Gastrocnemius medialis (tissue), 4 donors: ENCODE data around the gene PLPPR1. TPM values are rescaled to one million over a fixed set of nuclear protein-coding genes. Genes with fewer than 3 reads are reported as not detected.

Experiments used
- ATAC-seq, 2 donors: fragments of 150-250 bp; one replicate each; pipeline ENCODE4 v1.9.1; 2016
- DNase-seq, 2 donors: peaks; one replicate each; pipeline ENCODE4 v3.0.0-alpha.2; 2019
- H3K27ac ChIP-seq, 4 donors: fragments of 200-600 bp; sonication (generic); 1 replicate in 1 of 4; 2 replicates in 3 of 4; pipeline ENCODE4 v1.5.1; 2016 to 2018; ENCODE audit warnings: mild to moderate bottlenecking in 2 of 4, moderate library complexity in 1 of 4
- H3K27me3 ChIP-seq, 3 donors: fragments of 200-600 bp; sonication (generic) in 2 of 3; 1 replicate in 1 of 3; 2 replicates in 2 of 3; pipeline versions ENCODE4 v1.5.1 to v1.6.0; 2016 to 2019; ENCODE audit warnings: mild to moderate bottlenecking in 1 of 3, moderate library complexity in 1 of 3
- H3K36me3 ChIP-seq, 2 donors: fragments of 200-600 bp; sonication (generic) in 1 of 2; one replicate each; pipeline ENCODE4 v1.5.1; 2017 to 2018
- H3K4me1 ChIP-seq, 2 donors: fragments of 200-600 bp; sonication (generic) in 1 of 2; one replicate each; pipeline ENCODE4 v1.5.1; 2016 to 2017; ENCODE audit warnings: mild to moderate bottlenecking in 2 of 2
- H3K4me3 ChIP-seq, 4 donors: fragments of 200-600 bp; sonication (generic) in 3 of 4; 1 replicate in 1 of 4; 2 replicates in 3 of 4; pipeline ENCODE4 v1.5.1; 2016 to 2019; ENCODE audit warnings: mild to moderate bottlenecking in 2 of 4
- H3K9me3 ChIP-seq, 3 donors: fragments of 200-600 bp; sonication (generic) in 2 of 3; 1 replicate in 1 of 3; 2 replicates in 2 of 3; pipeline ENCODE4 v1.5.1; 2016 to 2019
- CTCF ChIP-seq, 5 experiments: fragments of 450-650 bp in 3 of 5; fragments of 200-600 bp in 2 of 5; sonication (generic) in 2 of 5; IDR thresholded peaks in 4 of 5; conservative IDR thresholded peaks in 1 of 5; 1 replicate in 4 of 5; 2 replicates in 1 of 5; pipeline ENCODE4 v1.5.1; 2016 to 2019; ENCODE audit warnings: antibody characterized with exemption in 5 of 5, mild to moderate bottlenecking in 3 of 5, moderate library complexity in 3 of 5
- POLR2A ChIP-seq, 2 donors: fragments of 450-650 bp; IDR thresholded peaks; one replicate each; pipeline ENCODE4 v1.6.1; 2017; ENCODE audit warnings: antibody characterized with exemption in 2 of 2, mild to moderate bottlenecking in 2 of 2, moderate library complexity in 2 of 2
- in situ Hi-C, 4 donors: fragments of 200-750 bp; cut with MboI; loops; one replicate each; pipeline versions ENCODE4 v1.15.0 to v1.8.0; 2017; ENCODE audit warnings: low sequenced_read_pairs in 4 of 4
- intact Hi-C: fragments of 100-400 bp; cut with DNase I; formaldehyde crosslinking; loops from one replicate; pipeline ENCODE4 v1.15.1; 2023; ENCODE audit warnings: low total_unique reads
- total RNA-seq, 4 donors: library from RNA; depleted of rRNA; stranded (reverse); fragments of >200 nt; gene quantifications; one replicate each; pipeline versions ENCODE4 v1.1.0 to v1.2.3, GENCODE V29; 2016

PLPPR1 gene
- total RNA-seq, 4 donors from 2014 or later = not detected

GRCh38 chr9:101054657-101055056 is 26.1 kb downstream of the PLPPR1 start:
- H3K27ac ChIP-seq = no peak overlapping the region
- TF ChIP-seq CTCF (IDR thresholded peaks at IDR 0.05 in 4 of 5, conservative IDR thresholded peaks at IDR 0.05 in 1 of 5) = no peak
- no peak for TF ChIP-seq POLR2A (IDR thresholded peaks at IDR 0.05)
- in situ Hi-C loops = no loop called here

GRCh38 chr9:101055516-101055915 is 27.0 kb downstream of the PLPPR1 start:
- no peak for TF ChIP-seq POLR2A (IDR thresholded peaks at IDR 0.05)
- no peak for TF ChIP-seq CTCF (IDR thresholded peaks at IDR 0.05 in 4 of 5, conservative IDR thresholded peaks at IDR 0.05 in 1 of 5)
- no peaks in the 10 kb centered on the region for H3K9me3 ChIP-seq
- intact Hi-C loops (no loop called here), in situ Hi-C loops (no loop called here)
- no peak for ATAC-seq
- no peak overlapping the region for H3K4me3 ChIP-seq
- H3K27ac ChIP-seq = no peak overlapping the region
- DNase-seq = no peak
- H3K27me3 ChIP-seq = no peaks in the 10 kb centered on the region
- H3K4me1 ChIP-seq = no peaks in the 10 kb centered on the region
- no peaks in the 10 kb centered on the region for H3K36me3 ChIP-seq

More at GRCh38 chr9:101054657-101055056, 26.1 kb downstream of the PLPPR1 start:
- no peak for ATAC-seq
- H3K4me1 ChIP-seq = no peaks in the 10 kb centered on the region
- H3K9me3 ChIP-seq = no peaks in the 10 kb centered on the region
- H3K36me3 ChIP-seq = no peaks in the 10 kb centered on the region
- H3K4me3 ChIP-seq = no peak overlapping the region
- no peak for DNase-seq
- intact Hi-C loops = no loop called here
- H3K27me3 ChIP-seq = no peaks in the 10 kb centered on the region

DNA sequence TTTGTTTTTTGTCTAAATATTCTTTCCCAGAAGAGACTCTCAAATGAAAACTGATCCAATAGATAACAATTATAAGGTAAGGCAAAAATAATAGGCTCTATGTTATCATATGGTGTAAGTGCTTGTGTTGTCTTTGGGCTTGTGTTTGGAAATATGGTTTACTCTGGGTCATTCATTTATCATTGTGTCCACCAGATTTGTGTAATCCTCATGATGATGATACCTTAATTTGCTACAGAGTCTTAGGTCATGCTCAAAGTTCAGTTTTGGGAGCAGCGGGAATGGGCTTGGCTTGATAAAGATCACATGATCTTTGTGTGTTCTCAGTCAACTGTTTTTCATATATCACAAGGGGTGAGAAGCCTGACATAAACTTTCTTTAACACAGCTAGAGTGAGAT is 34.2 kb downstream of the PLPPR1 start:
- no peak overlapping the region for H3K27ac ChIP-seq
- H3K36me3 ChIP-seq = no peaks in the 10 kb centered on the region
- H3K4me3 ChIP-seq = no peak overlapping the region
- TF ChIP-seq POLR2A (IDR thresholded peaks at IDR 0.05) = no peak
- no peak for TF ChIP-seq CTCF (IDR thresholded peaks at IDR 0.05 in 4 of 5, conservative IDR thresholded peaks at IDR 0.05 in 1 of 5)
- no peaks in the 10 kb centered on the region for H3K4me1 ChIP-seq
- no peaks in the 10 kb centered on the region for H3K27me3 ChIP-seq
- ATAC-seq (no peak), DNase-seq (no peak)
- in situ Hi-C loops = no loop called here
- H3K9me3 ChIP-seq = no peaks in the 10 kb centered on the region
- intact Hi-C loops = no loop called here

- Histone ChIP-seq H3K4me1 (no peaks in the 10 kb centered on the region), H3K27ac (no peak overlapping the region), H3K27me3 (no peaks in the 10 kb centered on the region), H3K4me3 (no peak overlapping the region), H3K9me3 (no peaks in the 10 kb centered on the region), H3K36me3 (no peaks in the 10 kb centered on the region)
- intact Hi-C loops = no loop called here
- no peak for DNase-seq
- TF ChIP-seq POLR2A (IDR thresholded peaks at IDR 0.05) = no peak
- TF ChIP-seq CTCF (IDR thresholded peaks at IDR 0.05 in 4 of 5, conservative IDR thresholded peaks at IDR 0.05 in 1 of 5) = no peak
- ATAC-seq = no peak
- in situ Hi-C loops = no loop called here
Measured at GRCh38 chr9:101063192-101063591, 34.7 kb downstream of the PLPPR1 start.

DNA sequence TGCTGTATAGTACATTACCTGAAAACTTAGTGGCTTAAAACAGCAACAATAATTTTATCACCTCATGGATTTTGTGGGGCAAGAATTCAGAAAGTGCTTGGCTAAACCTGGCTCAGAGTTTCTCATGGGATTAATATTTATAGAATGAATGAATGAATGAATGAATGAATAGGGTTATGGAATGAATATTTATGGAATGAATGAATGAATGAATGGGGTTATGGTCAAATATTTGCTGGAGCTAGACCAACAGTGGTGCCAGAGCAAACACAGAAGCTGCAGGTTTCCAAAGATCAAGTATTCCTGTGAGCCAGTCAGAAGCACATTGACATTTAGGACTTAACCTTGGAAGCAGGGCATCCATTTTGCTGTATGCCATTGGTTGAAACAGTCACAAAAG is 35.7 kb downstream of the PLPPR1 start:
- TF ChIP-seq CTCF (IDR thresholded peaks at IDR 0.05 in 4 of 5, conservative IDR thresholded peaks at IDR 0.05 in 1 of 5) (no peak), POLR2A (IDR thresholded peaks at IDR 0.05) (no peak)
- Histone ChIP-seq H3K4me1 (no peaks in the 10 kb centered on the region), H3K27ac (no peak overlapping the region), H3K27me3 (no peaks in the 10 kb centered on the region), H3K36me3 (no peaks in the 10 kb centered on the region), H3K4me3 (no peak overlapping the region), H3K9me3 (no peaks in the 10 kb centered on the region)
- no peak for ATAC-seq
- DNase-seq = no peak
- intact Hi-C loops = no loop called here
- in situ Hi-C loops = no loop called here
